GM21528 (cell line): Measurements from ENCODE around the gene PPP1R14D.
A peak's percentile ranks its signal among the peaks of the same experiment; 100 is the strongest.

Source experiments
- ATAC-seq: cut with Tn5 transposase; IDR thresholded peaks from one replicate; pipeline ENCODE4 v1.9.1; 2021; ENCODE audit warnings: mild to moderate bottlenecking, moderate library complexity; ENCODE audit not compliant: unreplicated experiment, low FRiP score

Gene PPP1R14D

DNA sequence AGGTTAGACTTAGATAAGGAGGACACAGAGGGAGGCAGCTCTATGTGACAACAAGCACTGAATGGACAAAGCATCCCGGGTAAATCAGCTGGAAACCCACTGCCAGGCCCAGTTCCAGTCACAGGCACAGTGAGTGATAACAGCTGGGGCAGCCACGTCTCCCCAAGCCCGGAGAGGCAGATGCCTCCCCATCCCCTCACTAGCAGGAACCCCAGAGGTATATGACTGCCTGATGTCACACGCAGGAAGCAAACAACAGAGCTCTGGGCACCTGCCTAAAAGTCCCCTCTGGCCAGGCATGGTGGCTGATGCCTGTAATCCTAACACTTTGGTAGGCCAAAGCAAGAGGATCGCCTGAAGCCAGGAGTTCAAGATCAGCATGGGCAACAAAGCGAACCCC lies 40.5 kb downstream of the PPP1R14D start:
- no peak for ATAC-seq

DNA sequence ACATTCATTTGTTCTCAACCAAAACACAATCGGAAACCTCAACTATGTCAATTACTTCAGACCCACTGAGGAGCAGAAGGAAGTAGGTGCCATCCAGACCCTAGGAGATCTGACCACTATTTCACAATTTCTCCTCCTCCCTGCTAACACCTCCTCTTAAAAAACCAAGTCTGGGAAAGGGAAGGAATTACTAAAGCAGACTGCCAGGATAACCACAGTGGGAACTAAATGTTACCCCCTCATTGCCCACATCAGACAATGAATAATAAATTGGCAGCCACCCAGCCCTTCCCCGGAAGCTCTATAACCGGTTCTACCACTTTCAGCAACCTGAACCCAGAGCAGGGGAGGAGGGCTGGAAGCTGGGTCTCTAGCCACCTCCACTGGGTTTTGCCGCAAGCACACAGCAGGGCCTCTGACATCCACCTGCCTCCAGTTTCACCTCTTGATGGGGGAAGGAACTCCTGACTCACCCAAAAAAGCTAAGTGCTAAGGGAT lies 41.1 kb downstream of the PPP1R14D start:
- ATAC-seq = no peak

DNA sequence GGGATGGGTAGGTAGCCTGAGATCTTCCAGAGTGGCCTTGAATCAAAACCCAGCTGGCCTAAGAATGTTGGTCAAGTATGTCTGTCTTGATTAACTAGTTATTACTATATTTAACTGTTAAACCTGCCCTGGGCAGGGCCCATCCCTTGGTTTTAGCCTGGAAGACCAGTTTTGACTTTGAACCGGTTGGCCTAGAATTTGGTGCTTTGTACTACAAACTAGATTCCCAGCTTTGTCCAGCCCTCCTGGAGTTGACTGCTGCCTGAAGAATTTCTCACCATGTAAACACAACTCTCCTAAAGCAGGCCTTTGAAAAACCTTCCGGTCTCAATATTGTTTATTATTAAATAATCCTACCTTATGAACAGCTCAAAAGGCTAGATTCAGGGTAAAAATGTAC lies 42.7 kb downstream of the PPP1R14D start:
- ATAC-seq = no peak

GRCh38 chr15:40785164-40785563 lies 43.3 kb downstream of the PPP1R14D start:
- no peak for ATAC-seq

DNA sequence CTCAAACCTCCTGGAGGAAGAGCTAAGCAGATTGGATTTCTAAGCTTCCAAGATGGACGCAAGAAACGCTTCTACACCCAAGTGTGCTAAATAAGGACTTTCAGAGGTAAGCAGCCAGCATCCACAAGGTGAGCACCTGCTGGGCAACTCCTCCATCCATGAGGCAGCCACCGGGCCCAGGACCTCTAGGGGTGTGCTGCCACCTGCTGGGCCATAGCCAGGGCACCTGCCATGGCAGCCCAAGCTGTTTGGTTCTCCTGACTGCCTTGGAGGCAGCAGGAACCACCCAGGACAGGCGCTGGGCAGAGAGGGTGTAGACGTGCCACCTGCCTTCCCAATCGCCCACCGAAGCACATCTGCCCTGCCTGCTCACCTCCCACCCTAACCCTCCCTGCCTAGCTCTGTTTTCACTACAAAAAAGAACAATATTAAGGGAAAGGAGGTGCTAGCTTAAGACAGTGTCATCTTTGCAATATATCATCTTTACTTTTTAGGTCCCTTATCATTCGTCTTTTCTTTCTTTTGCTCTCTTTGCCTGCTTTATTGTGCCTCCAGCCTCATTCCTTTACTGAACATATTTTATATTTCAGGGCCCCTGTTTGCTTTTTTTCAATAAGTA lies 45.8 kb downstream of the PPP1R14D start:
- peak; percentile 64 for ATAC-seq

GRCh38 chr15:40776537-40777141 lies 51.9 kb downstream of the PPP1R14D start:
- no peak for ATAC-seq

DNA sequence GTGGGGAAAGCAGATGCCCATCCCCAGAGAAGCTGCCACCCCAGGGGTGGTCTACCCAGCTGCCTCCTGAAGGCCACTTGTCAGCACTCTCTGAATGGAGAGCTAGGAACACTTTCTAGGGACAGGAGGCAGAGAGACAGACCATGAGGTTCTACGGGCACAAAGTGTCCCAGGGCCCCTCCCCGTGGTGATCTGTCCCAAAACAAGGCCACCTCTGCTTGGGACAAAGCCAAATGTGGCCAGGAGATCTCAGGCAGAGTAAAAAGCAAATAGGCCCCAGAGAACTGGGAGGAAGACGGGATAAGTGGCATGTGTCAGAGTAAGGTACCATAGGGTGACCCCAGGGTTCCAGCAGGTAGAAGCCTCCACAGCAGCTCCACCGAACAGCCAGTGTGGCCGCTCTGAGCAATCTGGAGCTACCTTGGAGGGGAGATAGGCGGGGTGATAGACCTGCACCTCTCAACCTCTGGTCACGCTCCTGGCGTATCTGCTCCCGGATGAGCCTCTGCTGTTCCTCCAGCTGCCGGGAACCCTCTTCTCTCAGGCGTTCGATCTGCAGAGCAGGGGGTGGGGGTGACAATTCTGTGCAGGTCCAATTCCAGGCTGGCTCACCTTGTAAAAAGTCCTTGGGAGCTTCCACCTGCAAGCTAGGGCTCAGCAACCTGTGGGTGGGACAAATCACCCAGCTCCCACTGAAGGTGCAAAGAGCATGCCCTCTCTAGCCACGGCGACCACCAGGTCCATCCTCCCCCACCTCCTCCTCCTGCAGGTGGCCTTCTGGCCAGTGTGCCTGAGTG lies 52.6 kb downstream of the PPP1R14D start:
- ATAC-seq = no peak

DNA sequence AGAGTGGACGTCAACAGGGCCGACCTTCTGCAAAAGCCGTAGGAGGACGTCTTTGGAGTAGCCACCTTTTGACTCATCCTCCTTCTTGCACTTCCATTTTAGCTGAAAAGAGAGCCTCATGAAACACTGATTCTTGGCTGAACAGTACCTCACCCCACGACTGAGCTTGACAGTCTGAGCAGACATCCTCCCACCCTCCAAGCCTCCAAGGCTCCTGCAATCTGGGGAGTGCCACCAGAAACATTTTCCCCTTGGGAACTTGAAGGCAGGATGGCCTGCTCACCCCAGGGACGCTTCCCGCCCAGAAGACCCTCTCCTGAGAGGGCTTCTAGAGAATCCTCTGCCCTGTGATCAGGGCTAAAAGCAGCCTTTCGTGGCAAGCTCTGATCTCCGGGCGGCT lies 53.5 kb downstream of the PPP1R14D start:
- ATAC-seq = no peak

- no peak for ATAC-seq
Measured at GRCh38 chr15:40773902-40774301, 54.6 kb downstream of the PPP1R14D start.

GRCh38 chr15:40773496-40773895 lies 55.0 kb downstream of the PPP1R14D start:
- ATAC-seq = no peak

DNA sequence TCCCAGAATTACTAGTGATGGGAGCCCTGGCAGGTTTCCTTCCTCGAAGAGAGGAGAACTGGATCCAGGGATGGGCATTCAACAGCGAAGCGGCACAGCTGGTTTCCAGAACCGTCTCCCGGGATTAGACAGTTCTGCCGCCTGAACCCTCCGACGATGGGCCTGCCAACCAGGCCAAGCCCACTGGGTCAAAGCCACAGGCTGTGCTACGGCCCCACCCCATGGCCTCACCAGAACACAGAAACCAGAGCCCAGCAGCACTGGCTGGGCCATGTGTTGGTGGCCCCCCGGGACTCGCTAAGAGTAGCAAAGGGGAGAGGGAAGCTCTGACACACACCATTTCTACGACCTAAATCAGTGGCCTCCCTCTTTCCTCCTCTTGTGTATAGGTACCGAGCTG lies 56.5 kb downstream of the PPP1R14D start:
- no peak for ATAC-seq

- ATAC-seq = no peak
Measured at GRCh38 chr15:40771242-40771641, 57.3 kb downstream of the PPP1R14D start.

- ATAC-seq = no peak
Measured at GRCh38 chr15:40770147-40770721, 58.3 kb downstream of the PPP1R14D start.

DNA sequence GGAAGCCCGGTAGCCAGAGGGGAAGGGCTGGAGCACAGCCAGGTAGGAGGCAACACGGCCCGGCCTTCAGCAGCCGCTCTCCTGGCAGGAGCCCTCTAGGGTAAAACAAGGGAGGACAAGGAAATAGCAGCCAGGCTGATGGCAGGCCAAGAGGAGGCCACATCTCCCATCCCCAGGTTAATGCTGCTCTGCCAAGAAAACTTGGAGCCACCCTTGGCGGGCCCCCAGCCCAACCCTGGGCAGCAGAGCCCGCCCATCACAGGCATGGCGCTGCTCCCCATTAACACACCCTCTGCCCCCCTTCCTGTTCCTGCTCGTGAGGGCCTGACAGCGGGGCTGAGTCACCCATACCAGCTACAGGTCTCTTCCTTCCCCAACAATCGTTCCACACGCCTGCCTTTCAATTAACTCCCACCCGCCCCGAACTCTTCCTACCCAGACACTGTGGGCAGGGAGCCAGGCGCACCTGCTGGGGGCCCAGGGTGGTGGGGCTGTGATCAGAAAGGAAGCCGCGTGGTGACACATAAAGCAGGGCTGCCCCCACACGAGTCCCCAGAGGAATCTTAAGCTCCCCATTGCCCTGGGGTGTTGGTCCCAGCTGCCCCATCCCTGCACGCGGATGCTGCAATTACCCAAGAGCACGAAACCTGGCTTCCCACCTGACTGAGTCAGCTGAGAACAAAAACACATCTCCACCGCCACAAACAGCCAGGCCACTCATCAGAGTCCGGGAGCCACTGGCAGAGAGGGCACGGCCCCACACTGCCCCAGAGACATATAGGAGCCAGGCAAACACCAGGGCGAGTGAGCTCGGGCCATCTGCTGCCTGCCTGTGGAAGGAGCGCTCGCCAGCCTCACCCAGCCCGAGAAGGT lies 59.0 kb downstream of the PPP1R14D start, which contains the start of gene C15orf62:
Gene C15orf62 (plus strand): TSS at position 707 of the 873 bp plus-strand sequence. CDS start 516 bp downstream, outside the sequence.
- no peak for ATAC-seq

DNA sequence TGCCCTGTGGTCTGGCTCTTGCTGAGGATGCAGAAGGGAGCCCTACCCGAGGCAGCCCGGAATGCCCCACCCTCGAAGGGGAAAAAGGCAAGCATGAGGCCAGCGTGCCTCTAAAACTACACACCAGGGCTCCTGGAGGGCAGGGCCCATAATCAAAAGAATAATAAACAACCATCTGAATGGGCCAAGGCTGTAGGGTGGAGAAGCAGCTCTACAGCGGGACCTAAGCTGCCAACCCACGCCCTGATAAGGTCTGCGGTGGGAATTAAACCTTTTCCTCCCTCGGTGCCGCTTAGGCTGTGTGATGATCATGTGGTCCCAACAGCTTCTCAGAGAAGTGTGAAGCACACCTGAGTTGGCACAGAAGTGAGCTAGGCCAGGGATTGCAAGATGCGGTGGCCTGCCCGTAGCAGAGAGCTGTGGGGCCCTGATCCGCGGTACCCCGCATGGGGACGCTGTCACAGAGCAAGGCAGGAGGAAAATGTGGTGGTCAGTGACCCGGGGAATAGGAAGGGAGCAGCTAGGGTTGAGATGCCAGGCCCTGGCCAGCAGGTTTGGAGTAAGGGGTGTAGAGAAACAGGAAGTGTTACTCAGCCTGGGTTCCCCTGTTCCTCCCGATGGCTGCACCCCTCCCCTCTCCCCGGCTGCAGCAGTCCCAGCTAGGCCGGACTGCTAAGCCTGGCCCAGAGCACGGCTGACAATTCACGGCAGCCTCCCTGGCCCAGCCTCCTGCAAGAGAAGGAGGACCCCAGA lies 59.8 kb downstream of the PPP1R14D start:
- ATAC-seq = no peak

- no peak for ATAC-seq
Measured at GRCh38 chr15:40767838-40768500, 60.5 kb downstream of the PPP1R14D start.

- ATAC-seq = no peak
Measured at GRCh38 chr15:40766906-40767837, 61.3 kb downstream of the PPP1R14D start.
